ENCODE results near the gene DNAJC5G. TPM values are rescaled to one million over a fixed set of nuclear protein-coding genes. Genes with fewer than 3 reads are reported as not detected.

DNAJC5G gene
- total and polyA plus RNA-seq, 9 of the 15 experiments (the other 6 are each of a cell fraction or from before 2014, with no cell fraction given) = not detected

DNA sequence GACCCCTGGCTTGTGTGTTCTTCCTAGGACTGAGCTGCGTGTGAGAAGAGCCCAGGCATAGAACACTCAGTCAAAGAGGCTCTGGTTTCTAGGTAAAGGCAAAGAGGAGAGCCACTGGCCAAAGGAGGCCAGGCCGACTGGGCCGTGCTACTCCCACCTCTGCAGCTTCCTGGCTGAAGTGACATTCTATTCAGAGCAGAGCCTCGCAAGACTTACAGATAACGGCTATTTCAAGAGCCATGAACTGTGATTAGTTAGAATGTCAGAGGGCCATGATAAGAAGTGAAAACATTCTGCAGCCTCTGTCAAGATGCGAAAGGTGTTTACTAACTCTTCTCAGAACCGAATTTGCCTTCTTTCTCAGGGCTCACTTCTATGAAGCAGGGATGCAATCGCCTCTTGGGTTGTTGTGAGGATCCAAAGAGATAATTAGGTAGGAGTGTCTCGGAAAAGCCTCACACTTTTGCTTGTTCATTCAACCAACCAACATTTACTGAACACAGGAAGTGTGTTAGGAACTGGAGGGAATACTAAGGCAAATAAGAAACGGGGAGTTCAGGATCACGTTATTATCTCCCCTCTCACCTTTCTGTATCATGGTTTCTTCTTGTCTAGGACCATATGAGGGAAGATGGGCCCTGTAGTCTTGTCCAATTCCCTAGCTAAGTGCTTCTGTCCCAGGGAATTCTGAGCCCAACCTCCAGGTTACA is 3.4 kb upstream of the DNAJC5G start (continued):
- TF ChIP-seq, protein P1, sequence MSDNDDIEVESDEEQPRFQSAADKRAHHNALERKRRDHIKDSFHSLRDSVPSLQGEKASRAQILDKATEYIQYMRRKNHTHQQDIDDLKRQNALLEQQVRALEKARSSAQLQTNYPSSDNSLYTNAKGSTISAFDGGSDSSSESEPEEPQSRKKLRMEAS (CRISPR knock-in tag; IDR thresholded peaks at IDR 0.05) = no peak
- TF ChIP-seq MEF2D (tag; conservative IDR thresholded peaks at IDR 0.05; ENCODE audit: low read depth) (peak; percentile 70; the same call in 1 of the 2 replicates), NR1H2 (CRISPR knock-in tag; IDR thresholded peaks at IDR 0.05) (no peak), BMI1 (IDR thresholded peaks at IDR 0.05; ENCODE audit: low read length) (no peak), BHLHE40 (IDR thresholded peaks at IDR 0.05; ENCODE audit: low read length) (0 out of 2 replicates have a peak, but pooled peaks have one; percentile 16), PHF21A (IDR thresholded peaks at IDR 0.05; ENCODE audit: borderline replicate concordance, low read depth) (peak; percentile 66; the same call in 1 of the 2 replicates), YY1 (IDR thresholded peaks at IDR 0.05; ENCODE audit: borderline replicate concordance in 1 of 3, control insufficient read depth in 1 of 3, extremely low read depth in 1 of 3, insufficient read depth in 3 of 3, insufficient read length in 1 of 3, insufficient replicate concordance in 2 of 3, low read depth in 1 of 3, low read length in 2 of 3) (no peak), ZNF785 (CRISPR knock-in tag; IDR thresholded peaks at IDR 0.05) (no peak), ZBTB1 (CRISPR knock-in tag; IDR thresholded peaks at IDR 0.05; ENCODE audit: borderline replicate concordance, low read depth) (no peak), SMAD4 (CRISPR knock-in tag; conservative IDR thresholded peaks at IDR 0.05) (no peak), ZNF133 (CRISPR knock-in tag; IDR thresholded peaks at IDR 0.05) (no peak), TBL1XR1 (IDR thresholded peaks at IDR 0.05; ENCODE audit: low read length in 2 of 2) (peak in 1 of 2 experiments; percentile 60; a peak in 1 of 4 replicates), CTBP1 (IDR thresholded peaks at IDR 0.05; ENCODE audit: borderline replicate concordance) (peak; percentile 62; the same call in 1 of the 2 replicates)
- TF ChIP-seq, protein P2, sequence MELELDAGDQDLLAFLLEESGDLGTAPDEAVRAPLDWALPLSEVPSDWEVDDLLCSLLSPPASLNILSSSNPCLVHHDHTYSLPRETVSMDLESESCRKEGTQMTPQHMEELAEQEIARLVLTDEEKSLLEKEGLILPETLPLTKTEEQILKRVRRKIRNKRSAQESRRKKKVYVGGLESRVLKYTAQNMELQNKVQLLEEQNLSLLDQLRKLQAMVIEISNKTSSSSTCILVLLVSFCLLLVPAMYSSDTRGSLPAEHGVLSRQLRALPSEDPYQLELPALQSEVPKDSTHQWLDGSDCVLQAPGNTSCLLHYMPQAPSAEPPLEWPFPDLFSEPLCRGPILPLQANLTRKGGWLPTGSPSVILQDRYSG (tag; conservative IDR thresholded peaks at IDR 0.05; ENCODE audit: low read depth) = no peak
- TF ChIP-seq, protein P3, sequence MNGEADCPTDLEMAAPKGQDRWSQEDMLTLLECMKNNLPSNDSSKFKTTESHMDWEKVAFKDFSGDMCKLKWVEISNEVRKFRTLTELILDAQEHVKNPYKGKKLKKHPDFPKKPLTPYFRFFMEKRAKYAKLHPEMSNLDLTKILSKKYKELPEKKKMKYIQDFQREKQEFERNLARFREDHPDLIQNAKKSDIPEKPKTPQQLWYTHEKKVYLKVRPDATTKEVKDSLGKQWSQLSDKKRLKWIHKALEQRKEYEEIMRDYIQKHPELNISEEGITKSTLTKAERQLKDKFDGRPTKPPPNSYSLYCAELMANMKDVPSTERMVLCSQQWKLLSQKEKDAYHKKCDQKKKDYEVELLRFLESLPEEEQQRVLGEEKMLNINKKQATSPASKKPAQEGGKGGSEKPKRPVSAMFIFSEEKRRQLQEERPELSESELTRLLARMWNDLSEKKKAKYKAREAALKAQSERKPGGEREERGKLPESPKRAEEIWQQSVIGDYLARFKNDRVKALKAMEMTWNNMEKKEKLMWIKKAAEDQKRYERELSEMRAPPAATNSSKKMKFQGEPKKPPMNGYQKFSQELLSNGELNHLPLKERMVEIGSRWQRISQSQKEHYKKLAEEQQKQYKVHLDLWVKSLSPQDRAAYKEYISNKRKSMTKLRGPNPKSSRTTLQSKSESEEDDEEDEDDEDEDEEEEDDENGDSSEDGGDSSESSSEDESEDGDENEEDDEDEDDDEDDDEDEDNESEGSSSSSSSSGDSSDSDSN (IDR thresholded peaks at IDR 0.05; ENCODE audit: borderline replicate concordance in 1 of 2, low read depth in 2 of 2, low read length in 2 of 2) = peak in 1 of 2 experiments; percentile 52; a peak in 1 of 4 replicates
- TF ChIP-seq, protein P4, sequence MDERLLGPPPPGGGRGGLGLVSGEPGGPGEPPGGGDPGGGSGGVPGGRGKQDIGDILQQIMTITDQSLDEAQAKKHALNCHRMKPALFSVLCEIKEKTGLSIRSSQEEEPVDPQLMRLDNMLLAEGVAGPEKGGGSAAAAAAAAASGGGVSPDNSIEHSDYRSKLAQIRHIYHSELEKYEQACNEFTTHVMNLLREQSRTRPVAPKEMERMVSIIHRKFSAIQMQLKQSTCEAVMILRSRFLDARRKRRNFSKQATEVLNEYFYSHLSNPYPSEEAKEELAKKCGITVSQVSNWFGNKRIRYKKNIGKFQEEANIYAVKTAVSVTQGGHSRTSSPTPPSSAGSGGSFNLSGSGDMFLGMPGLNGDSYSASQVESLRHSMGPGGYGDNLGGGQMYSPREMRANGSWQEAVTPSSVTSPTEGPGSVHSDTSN (CRISPR knock-in tag; IDR thresholded peaks at IDR 0.05; ENCODE audit: low read depth) = no peak
- TF ChIP-seq, protein P4 (tag; conservative IDR thresholded peaks at IDR 0.05; ENCODE audit: low read depth) = peak; percentile 56; the same call in 1 of the 2 replicates
- TF ChIP-seq, protein P5, sequence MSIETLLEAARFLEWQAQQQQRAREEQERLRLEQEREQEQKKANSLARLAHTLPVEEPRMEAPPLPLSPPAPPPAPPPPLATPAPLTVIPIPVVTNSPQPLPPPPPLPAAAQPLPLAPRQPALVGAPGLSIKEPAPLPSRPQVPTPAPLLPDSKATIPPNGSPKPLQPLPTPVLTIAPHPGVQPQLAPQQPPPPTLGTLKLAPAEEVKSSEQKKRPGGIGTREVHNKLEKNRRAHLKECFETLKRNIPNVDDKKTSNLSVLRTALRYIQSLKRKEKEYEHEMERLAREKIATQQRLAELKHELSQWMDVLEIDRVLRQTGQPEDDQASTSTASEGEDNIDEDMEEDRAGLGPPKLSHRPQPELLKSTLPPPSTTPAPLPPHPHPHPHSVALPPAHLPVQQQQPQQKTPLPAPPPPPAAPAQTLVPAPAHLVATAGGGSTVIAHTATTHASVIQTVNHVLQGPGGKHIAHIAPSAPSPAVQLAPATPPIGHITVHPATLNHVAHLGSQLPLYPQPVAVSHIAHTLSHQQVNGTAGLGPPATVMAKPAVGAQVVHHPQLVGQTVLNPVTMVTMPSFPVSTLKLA (conservative IDR thresholded peaks at IDR 0.05) = 0 out of 4 replicates have a peak, but pooled peaks of 1 of the 2 experiments have one; percentile 28

Data from K562 (cell line).